HG03045 (cell line): ENCODE results near the gene ITIH5.

ENCODE experiments used
- ATAC-seq: cut with Tn5 transposase; IDR thresholded peaks from one replicate; pipeline ENCODE4 v1.9.1; 2021; ENCODE audit warnings: mild to moderate bottlenecking, moderate library complexity; ENCODE audit not compliant: unreplicated experiment

Gene ITIH5

GRCh38 chr10:7635408-7636125 lies 31.2 kb downstream of the ITIH5 start:
- ATAC-seq: no peak

DNA sequence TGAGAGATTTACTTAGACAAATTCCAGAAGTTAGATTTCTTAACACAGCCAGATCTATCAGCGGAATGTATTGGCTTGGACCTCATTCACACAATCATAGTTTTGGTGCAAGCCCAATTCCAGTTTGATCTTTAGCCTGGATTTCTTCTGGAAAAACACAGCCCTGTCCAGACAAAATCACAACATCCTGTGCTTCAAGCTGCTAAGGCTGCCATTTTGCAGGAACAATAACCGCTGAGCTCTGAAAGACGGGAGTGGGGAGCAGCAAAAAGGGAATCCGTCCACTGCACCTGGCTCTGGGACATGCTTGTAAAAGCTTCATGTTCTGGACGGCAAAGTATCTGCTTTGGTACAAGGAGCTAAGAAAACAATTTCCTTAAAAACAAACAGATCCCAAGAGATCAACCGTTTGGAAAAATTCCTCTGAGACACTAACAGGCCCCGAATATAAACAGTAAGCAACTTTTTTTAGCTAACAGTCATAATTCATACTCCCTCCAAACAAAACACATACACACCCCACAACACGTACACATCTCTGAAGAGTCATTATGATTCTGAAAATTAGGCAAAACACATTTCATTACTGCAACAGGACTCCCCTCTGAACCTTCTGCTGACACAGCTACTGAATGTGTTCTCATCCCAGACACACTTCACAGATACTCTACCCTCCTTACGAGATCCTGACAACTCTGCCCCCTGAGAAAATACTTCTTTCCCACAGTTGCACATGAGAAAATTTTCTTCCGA lies 32.4 kb downstream of the ITIH5 start:
- ATAC-seq: no peak

DNA sequence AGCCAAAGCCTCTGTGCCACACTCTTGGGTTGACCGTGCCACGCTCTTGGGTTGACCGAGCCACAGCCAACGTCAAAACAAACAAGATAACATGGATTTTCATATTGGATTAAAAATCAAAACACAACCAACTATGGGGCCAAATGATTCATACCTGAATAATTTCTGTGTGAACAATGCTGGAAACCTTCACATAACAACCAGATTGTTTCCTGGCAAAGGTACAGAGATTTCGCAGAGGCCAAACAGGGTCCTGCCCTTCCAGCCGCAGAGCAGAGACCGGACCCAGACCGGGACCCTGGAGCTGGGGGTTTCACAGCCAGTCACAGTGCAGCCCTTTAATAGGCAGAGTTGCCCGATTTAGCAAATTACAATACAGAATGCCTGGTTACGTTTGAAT lies 40.5 kb downstream of the ITIH5 start:
- no peak for ATAC-seq

- ATAC-seq: no peak
These were observed 40.9 kb downstream of the ITIH5 start for GRCh38 chr10:7625836-7626235.

- no peak for ATAC-seq
These were observed 41.8 kb downstream of the ITIH5 start for GRCh38 chr10:7625009-7625408.

DNA sequence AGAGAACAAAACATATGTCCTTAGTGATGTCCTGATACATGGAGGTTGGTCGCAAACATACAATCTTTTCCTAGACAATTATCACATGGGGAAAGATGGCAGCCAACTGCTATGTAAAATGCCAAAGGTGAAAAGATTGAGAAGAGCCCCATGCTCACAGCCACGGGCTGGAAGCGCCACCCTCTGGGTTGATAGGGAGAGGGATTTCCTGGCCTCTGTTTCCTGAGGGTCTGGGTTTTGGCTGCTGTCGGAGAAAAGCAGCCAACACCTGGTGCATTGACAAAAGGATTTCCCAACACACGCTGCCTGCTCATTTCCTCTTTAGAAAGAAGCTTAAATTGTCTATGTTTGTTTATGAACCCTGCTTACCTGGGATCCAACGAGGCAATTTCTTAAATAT lies 43.8 kb downstream of the ITIH5 start:
- no peak for ATAC-seq

DNA sequence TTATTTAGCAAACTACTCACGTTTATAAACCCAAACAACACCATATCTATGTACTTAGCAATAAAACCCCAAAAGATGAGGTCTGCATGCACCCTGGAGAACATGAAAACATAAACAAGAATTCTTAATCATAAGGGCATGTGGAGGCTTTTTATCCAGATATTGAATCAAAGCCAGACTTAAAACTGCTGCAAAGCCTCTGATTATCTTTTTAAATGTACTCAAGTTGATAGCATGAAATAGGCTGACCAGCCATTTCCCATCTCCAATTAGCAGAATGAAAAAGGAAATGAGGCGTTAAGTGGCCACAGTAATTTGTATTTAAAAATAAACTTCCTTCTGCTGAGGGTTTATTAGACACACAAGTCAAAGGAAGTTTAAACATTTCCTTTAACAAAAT lies 48.3 kb downstream of the ITIH5 start:
- ATAC-seq: no peak

GRCh38 chr10:7611909-7612308 lies 54.9 kb downstream of the ITIH5 start:
- no peak for ATAC-seq

- no peak for ATAC-seq
These were observed 55.9 kb downstream of the ITIH5 start for GRCh38 chr10:7610651-7611389.

- ATAC-seq: no peak
These were observed 56.7 kb downstream of the ITIH5 start for GRCh38 chr10:7610026-7610425.

DNA sequence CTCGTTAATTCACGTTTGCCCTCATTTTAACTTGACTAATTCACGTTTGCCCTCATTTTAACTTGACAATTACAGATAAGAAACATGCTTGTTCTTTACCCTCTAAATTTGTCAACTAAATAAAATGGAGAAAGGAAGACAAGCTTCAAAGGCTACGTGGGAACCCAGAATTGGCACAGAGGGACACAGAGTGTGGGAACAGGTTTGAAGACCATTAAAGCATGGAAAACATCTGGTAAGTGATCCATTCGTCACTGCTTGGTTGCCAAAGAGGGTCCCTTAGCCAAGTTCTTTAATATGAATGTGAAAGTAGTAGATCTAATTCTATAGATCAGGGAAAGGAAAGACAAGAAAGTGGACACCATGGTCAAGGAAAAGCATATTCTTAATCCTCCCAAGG lies 57.2 kb downstream of the ITIH5 start:
- ATAC-seq: no peak

DNA sequence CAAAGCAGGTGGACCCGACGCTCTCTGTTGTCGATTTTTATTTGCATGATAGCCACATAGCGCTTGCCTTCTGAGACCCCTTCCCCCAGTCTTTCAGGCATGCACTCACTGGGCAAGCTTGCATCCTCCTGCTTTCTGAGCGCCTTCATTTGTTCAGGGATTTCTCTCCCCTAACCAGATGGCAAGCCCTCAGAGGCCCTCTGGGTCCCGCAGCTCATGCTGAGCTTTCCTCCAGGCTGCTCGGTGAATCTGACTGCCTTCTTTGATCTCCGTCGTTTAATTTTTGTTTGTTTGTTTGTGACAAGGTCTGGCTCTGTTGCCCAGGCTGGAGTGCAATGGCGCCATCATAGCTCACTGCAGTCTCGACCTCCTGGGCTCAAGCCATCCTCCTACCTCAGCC lies 58.8 kb downstream of the ITIH5 start:
- no peak for ATAC-seq

- ATAC-seq: no peak
These were observed 59.8 kb downstream of the ITIH5 start for GRCh38 chr10:7606951-7607404.

DNA sequence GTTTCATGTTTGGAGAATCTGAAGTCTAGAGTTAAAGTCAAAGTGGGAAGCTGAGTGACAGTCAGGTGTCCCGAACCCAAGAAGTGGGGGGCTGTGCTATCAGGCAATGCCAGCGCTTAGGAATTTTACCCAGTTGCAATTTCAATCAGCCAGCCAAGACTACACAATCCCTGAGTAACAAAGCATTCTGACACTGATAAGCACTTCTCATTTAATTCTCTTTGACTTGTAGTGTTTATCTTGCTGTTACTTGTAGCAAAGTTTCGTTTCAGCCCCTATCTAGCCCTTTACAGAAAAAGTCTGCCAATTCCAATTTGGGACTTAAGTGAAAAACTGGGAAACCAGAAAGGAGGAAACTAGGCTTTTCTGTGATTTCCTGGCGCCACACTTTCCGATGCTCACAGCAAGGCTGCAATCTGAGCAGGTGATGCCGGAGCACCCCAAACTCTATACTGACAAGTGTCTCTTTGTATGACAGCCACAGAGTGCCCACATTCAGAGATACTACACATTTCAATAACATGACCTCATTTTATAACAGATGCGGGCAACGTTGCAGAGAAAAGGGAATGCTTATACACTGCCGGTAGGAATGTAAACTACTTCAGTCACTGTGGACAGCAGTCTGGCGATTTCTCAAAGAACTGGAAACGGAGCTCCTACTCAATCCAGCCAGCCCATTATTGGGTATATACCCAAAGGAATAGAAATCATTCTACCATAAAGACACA lies 61.0 kb downstream of the ITIH5 start:
- no peak for ATAC-seq

GRCh38 chr10:7601023-7601656 lies 65.6 kb downstream of the ITIH5 start:
- ATAC-seq: no peak

GRCh38 chr10:7598771-7599170 lies 68.0 kb downstream of the ITIH5 start:
- no peak for ATAC-seq

- ATAC-seq: no peak
These were observed 70.4 kb downstream of the ITIH5 start for GRCh38 chr10:7596356-7596755.

- no peak for ATAC-seq
These were observed 72.9 kb downstream of the ITIH5 start for GRCh38 chr10:7593905-7594304.

- ATAC-seq: no peak
These were observed 73.7 kb downstream of the ITIH5 start for GRCh38 chr10:7593063-7593462.

DNA sequence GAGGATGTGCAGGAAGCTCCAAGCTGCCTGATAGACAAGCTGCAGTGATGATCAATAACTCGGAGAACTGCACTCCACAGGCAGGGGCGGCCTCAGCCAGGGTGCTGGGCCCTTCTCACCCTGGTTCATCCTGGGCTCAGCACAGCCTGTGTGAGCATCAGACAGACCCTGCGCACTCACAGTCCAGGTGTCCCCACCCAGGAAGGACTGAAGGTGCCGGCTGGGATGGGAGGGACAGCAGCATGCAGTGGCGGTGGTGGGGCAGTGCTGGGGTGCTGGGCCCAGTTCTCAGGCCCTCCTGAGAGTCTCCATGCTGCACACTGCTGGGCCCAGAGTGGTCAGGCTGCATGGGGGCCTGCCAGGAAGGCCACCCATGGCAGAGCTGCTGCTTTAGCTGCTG lies 74.1 kb downstream of the ITIH5 start:
- no peak for ATAC-seq

DNA sequence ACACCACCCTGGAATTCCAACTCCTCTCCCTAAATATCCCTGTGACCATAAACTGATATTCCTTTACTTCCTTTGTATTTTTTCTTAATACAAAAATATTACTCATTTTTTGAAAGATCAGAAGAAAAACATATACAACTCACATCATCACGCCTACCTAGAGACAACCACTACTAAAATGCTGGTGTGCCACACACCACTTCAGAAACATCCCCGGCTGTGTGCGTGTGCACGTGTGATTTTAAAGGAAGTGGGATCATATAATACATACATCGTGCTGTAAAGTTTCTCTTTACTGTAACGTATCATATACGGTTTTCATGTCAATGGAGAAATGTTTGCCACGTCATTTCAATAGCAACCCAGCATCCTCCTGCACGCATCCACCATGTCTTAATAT lies 76.5 kb downstream of the ITIH5 start:
- no peak for ATAC-seq
